GM21367 (cell line): ENCODE results near the gene RREB1.
A peak's percentile ranks its signal among the peaks of the same experiment; 100 is the strongest.

Experiments used
- ATAC-seq: cut with Tn5 transposase; IDR thresholded peaks from one replicate; pipeline ENCODE4 v1.9.1; 2021; ENCODE audit not compliant: unreplicated experiment

The RREB1 gene

GRCh38 chr6:7121700-7122241 is 14.0 kb downstream of the RREB1 start:
- ATAC-seq = no peak

- ATAC-seq = no peak
Measured at GRCh38 chr6:7122684-7123083, 14.9 kb downstream of the RREB1 start.

GRCh38 chr6:7124114-7124513 is 16.4 kb downstream of the RREB1 start:
- ATAC-seq = no peak

- ATAC-seq = no peak
Measured at GRCh38 chr6:7124636-7125035, 16.9 kb downstream of the RREB1 start.

GRCh38 chr6:7125290-7125689 is 17.5 kb downstream of the RREB1 start:
- no peak for ATAC-seq

GRCh38 chr6:7126754-7127153 is 19.0 kb downstream of the RREB1 start:
- no peak for ATAC-seq

- ATAC-seq = no peak
Measured at GRCh38 chr6:7127680-7128079, 19.9 kb downstream of the RREB1 start.

- no peak for ATAC-seq
Measured at GRCh38 chr6:7129360-7129759, 21.6 kb downstream of the RREB1 start.

- no peak for ATAC-seq
Measured at GRCh38 chr6:7129784-7130569, 22.2 kb downstream of the RREB1 start.

GRCh38 chr6:7131390-7131789 is 23.6 kb downstream of the RREB1 start:
- ATAC-seq = no peak

- no peak for ATAC-seq
Measured at GRCh38 chr6:7132398-7133035, 24.8 kb downstream of the RREB1 start.

GRCh38 chr6:7134999-7135745 is 27.4 kb downstream of the RREB1 start:
- ATAC-seq = no peak

- ATAC-seq = no peak
Measured at GRCh38 chr6:7135755-7136154, 28.0 kb downstream of the RREB1 start.

GRCh38 chr6:7136859-7137334 is 29.1 kb downstream of the RREB1 start:
- no peak for ATAC-seq

GRCh38 chr6:7137335-7138045 is 29.7 kb downstream of the RREB1 start:
- peak; percentile 38 for ATAC-seq

GRCh38 chr6:7138046-7138531 is 30.3 kb downstream of the RREB1 start:
- no peak for ATAC-seq

- ATAC-seq = no peak
Measured at GRCh38 chr6:7138921-7139358, 31.2 kb downstream of the RREB1 start.

- no peak for ATAC-seq
Measured at GRCh38 chr6:7139835-7140470, 32.2 kb downstream of the RREB1 start.

- ATAC-seq = peak; percentile 45
Measured at GRCh38 chr6:7140631-7141378, 33.0 kb downstream of the RREB1 start.
